Neural cell (in vitro differentiated cells): ENCODE data around the gene OTOP3. TPM values are rescaled to one million over a fixed set of nuclear protein-coding genes. Genes with fewer than 3 reads are reported as not detected.

ENCODE experiments used
- H2AFZ ChIP-seq: fragments of 200-600, 300-800 bp; sonication (generic), shearing (Covaris generic); 2 replicates; pipeline ENCODE4 v1.6.0; 2014; ENCODE audit warnings: low read depth, mild to moderate bottlenecking, antibody characterized with exemption, low read length, moderate library complexity
- H3F3A ChIP-seq: fragments of 200-600 bp; shearing (Covaris generic); 2 replicates; pipeline ENCODE4 v1.6.1; 2016; ENCODE audit warnings: mild to moderate bottlenecking, moderate library complexity, mixed read lengths, antibody characterized with exemption, low read length; ENCODE audit not compliant: insufficient read depth, poor library complexity, severe bottlenecking
- H3K27ac ChIP-seq: fragments of 200-600, 300-800 bp; sonication (generic), shearing (Covaris generic); 2 replicates; pipeline ENCODE4 v1.5.1; 2014; ENCODE audit warnings: mild to moderate bottlenecking, low read length, moderate library complexity
- H3K27me3 ChIP-seq: fragments of 300-800, 200-600 bp; sonication (generic), shearing (Covaris generic); 2 replicates; pipeline ENCODE4 v1.6.0; 2014; ENCODE audit warnings: mild to moderate bottlenecking, low read depth, low read length, moderate library complexity; ENCODE audit not compliant: insufficient read depth
- H3K36me3 ChIP-seq: fragments of 300-800, 200-600 bp; sonication (generic), shearing (Covaris generic); 2 replicates; pipeline ENCODE4 v1.5.1; 2014; ENCODE audit warnings: mild to moderate bottlenecking, antibody characterized with exemption, low read length, moderate library complexity; ENCODE audit not compliant: insufficient read depth
- H3K4me2 ChIP-seq: fragments of 300-800, 200-600 bp; sonication (generic), shearing (Covaris generic); 2 replicates; pipeline ENCODE4 v1.6.0; 2014; ENCODE audit warnings: mild to moderate bottlenecking, low read length
- H3K4me3 ChIP-seq: fragments of 300-800, 200-600 bp; sonication (generic), shearing (Covaris generic); 2 replicates; pipeline ENCODE4 v1.5.1; 2014; ENCODE audit warnings: mild to moderate bottlenecking, low read length, moderate library complexity
- H3K79me2 ChIP-seq: fragments of 200-600 bp; shearing (Covaris generic); replicated peaks from 2 replicates; pipeline ENCODE4 v1.6.0; 2014; ENCODE audit warnings: mild to moderate bottlenecking, low read length, moderate library complexity; ENCODE audit not compliant: insufficient read depth
- H3K9ac ChIP-seq: fragments of 300-800, 200-600 bp; sonication (generic), shearing (Covaris generic); 2 replicates; pipeline ENCODE4 v1.6.1; 2016; ENCODE audit warnings: mild to moderate bottlenecking, low read length, mixed read lengths
- H3K9me2 ChIP-seq: fragments of 200-600 bp; shearing (Covaris generic); 2 replicates; pipeline ENCODE4 v1.6.1; 2016; ENCODE audit warnings: mild to moderate bottlenecking, low read length, mixed read lengths; ENCODE audit not compliant: insufficient read depth
- H3K9me3 ChIP-seq: fragments of 200-600, 300-800 bp; sonication (generic), shearing (Covaris generic); 2 replicates; pipeline ENCODE4 v1.6.1; 2016; ENCODE audit warnings: mild to moderate bottlenecking, mixed run types, low read length, moderate library complexity, mixed read lengths
- H4K20me1 ChIP-seq: fragments of 200-600 bp; shearing (Covaris generic); 2 replicates; pipeline ENCODE4 v1.6.1; 2016; ENCODE audit warnings: mild to moderate bottlenecking, mixed run types; ENCODE audit not compliant: insufficient read depth
- EP300 ChIP-seq: fragments of 450-650 bp; conservative IDR thresholded peaks from 2 replicates; pipeline ENCODE4 v1.6.1; 2014; ENCODE audit warnings: antibody characterized with exemption, mild to moderate bottlenecking, moderate library complexity; ENCODE audit not compliant: poor library complexity, severe bottlenecking
- EZH2 ChIP-seq: fragments of 200-600, 300-800 bp; shearing (Covaris generic), sonication (generic); IDR thresholded peaks from 2 replicates; pipeline ENCODE4 v1.6.1; 2014; ENCODE audit warnings: antibody characterized with exemption, low read length, borderline replicate concordance, mild to moderate bottlenecking; ENCODE audit not compliant: insufficient read depth, poor library complexity, severe bottlenecking
- MXI1 ChIP-seq: fragments of 450-650 bp; conservative IDR thresholded peaks from 2 replicates; pipeline ENCODE4 v1.6.1; 2014; ENCODE audit warnings: antibody characterized with exemption, mild to moderate bottlenecking; ENCODE audit not compliant: poor library complexity, severe bottlenecking
- POLR2AphosphoS5 ChIP-seq: IDR thresholded peaks from 2 replicates; pipeline ENCODE4 v1.6.1; 2012
- RAD21 ChIP-seq: fragments of 450-650 bp; conservative IDR thresholded peaks from 2 replicates; pipeline ENCODE4 v1.6.1; 2014; ENCODE audit warnings: antibody characterized with exemption, mild to moderate bottlenecking, moderate library complexity
- SMC3 ChIP-seq: fragments of 450-650 bp; conservative IDR thresholded peaks from 2 replicates; pipeline ENCODE4 v1.6.1; 2014; ENCODE audit warnings: antibody characterized with exemption, mild to moderate bottlenecking, moderate library complexity; ENCODE audit not compliant: poor library complexity
- TAF1 ChIP-seq: IDR thresholded peaks from 2 replicates; pipeline ENCODE4 v1.6.1; 2012; ENCODE audit warnings: low read depth
- polyA plus RNA-seq: library from polyadenylated mRNA; depleted of rRNA; stranded (reverse); fragments of >200 nt; gene quantifications from 2 replicates; pipeline ENCODE4 v1.2.3, GENCODE V29; 2014
- TF ChIP-seq, protein P1 (sequence below): IDR thresholded peaks from 2 replicates; pipeline ENCODE4 v1.6.1; 2012; ENCODE audit warnings: borderline replicate concordance
- TF ChIP-seq, protein P2 (sequence below): fragments of 450-650 bp; IDR thresholded peaks from 2 replicates; pipeline ENCODE4 v1.5.1; 2014; ENCODE audit warnings: antibody characterized with exemption, mild to moderate bottlenecking, moderate library complexity; ENCODE audit not compliant: poor library complexity, severe bottlenecking

The OTOP3 gene
- polyA plus RNA-seq, 1 donor from 2014 or later: not detected

GRCh38 chr17:74916851-74917199 lies 18.9 kb upstream of the OTOP3 start:
- no peaks in the 10 kb centered on the region for H3K9me2 ChIP-seq
- H3K9ac ChIP-seq: no peak overlapping the region
- H3K79me2 ChIP-seq: no peaks in the 10 kb centered on the region
- no peaks in the 10 kb centered on the region for H3F3A ChIP-seq
- H3K27me3 ChIP-seq: no peaks in the 10 kb centered on the region
- H4K20me1 ChIP-seq: no peaks in the 10 kb centered on the region
- no peak overlapping the region for H3K4me2 ChIP-seq
- TF ChIP-seq EP300 (no peak), TAF1 (no peak), SMC3 (no peak), POLR2AphosphoS5 (no peak), EZH2 (no peak), RAD21 (no peak)
- TF ChIP-seq, protein P1, sequence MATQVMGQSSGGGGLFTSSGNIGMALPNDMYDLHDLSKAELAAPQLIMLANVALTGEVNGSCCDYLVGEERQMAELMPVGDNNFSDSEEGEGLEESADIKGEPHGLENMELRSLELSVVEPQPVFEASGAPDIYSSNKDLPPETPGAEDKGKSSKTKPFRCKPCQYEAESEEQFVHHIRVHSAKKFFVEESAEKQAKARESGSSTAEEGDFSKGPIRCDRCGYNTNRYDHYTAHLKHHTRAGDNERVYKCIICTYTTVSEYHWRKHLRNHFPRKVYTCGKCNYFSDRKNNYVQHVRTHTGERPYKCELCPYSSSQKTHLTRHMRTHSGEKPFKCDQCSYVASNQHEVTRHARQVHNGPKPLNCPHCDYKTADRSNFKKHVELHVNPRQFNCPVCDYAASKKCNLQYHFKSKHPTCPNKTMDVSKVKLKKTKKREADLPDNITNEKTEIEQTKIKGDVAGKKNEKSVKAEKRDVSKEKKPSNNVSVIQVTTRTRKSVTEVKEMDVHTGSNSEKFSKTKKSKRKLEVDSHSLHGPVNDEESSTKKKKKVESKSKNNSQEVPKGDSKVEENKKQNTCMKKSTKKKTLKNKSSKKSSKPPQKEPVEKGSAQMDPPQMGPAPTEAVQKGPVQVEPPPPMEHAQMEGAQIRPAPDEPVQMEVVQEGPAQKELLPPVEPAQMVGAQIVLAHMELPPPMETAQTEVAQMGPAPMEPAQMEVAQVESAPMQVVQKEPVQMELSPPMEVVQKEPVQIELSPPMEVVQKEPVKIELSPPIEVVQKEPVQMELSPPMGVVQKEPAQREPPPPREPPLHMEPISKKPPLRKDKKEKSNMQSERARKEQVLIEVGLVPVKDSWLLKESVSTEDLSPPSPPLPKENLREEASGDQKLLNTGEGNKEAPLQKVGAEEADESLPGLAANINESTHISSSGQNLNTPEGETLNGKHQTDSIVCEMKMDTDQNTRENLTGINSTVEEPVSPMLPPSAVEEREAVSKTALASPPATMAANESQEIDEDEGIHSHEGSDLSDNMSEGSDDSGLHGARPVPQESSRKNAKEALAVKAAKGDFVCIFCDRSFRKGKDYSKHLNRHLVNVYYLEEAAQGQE: no peak
- TF ChIP-seq, protein P2, sequence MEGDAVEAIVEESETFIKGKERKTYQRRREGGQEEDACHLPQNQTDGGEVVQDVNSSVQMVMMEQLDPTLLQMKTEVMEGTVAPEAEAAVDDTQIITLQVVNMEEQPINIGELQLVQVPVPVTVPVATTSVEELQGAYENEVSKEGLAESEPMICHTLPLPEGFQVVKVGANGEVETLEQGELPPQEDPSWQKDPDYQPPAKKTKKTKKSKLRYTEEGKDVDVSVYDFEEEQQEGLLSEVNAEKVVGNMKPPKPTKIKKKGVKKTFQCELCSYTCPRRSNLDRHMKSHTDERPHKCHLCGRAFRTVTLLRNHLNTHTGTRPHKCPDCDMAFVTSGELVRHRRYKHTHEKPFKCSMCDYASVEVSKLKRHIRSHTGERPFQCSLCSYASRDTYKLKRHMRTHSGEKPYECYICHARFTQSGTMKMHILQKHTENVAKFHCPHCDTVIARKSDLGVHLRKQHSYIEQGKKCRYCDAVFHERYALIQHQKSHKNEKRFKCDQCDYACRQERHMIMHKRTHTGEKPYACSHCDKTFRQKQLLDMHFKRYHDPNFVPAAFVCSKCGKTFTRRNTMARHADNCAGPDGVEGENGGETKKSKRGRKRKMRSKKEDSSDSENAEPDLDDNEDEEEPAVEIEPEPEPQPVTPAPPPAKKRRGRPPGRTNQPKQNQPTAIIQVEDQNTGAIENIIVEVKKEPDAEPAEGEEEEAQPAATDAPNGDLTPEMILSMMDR: no peak
- no peak overlapping the region for H3K4me3 ChIP-seq
- no peaks in the 10 kb centered on the region for H3K36me3 ChIP-seq
- no peak overlapping the region for H2AFZ ChIP-seq
- no peaks in the 10 kb centered on the region for H3K9me3 ChIP-seq
- H3K27ac ChIP-seq: no peak overlapping the region

- no peak overlapping the region for H3K27ac ChIP-seq
- no peaks in the 10 kb centered on the region for H3K9me3 ChIP-seq
- TF ChIP-seq, protein P1: no peak
- TF ChIP-seq POLR2AphosphoS5 (no peak), TAF1 (no peak), RAD21 (no peak), EZH2 (no peak), SMC3 (no peak), MXI1 (no peak), EP300 (no peak)
- TF ChIP-seq, protein P2: no peak
- no peak overlapping the region for H3K4me2 ChIP-seq
- no peak overlapping the region for H3K4me3 ChIP-seq
- H3K9ac ChIP-seq: no peak overlapping the region
- no peaks in the 10 kb centered on the region for H3K79me2 ChIP-seq
- H4K20me1 ChIP-seq: no peaks in the 10 kb centered on the region
- H2AFZ ChIP-seq: no peak overlapping the region
- no peaks in the 10 kb centered on the region for H3K9me2 ChIP-seq
- no peaks in the 10 kb centered on the region for H3K36me3 ChIP-seq
- H3K27me3 ChIP-seq: peaks cover 2% of the 10 kb centered on the region
- H3F3A ChIP-seq: no peaks in the 10 kb centered on the region
Measured at GRCh38 chr17:74917430-74917829, 18.3 kb upstream of the OTOP3 start.
